H9 (cell line): ENCODE data around the gene PSMD8. TPM values are rescaled to one million over a fixed set of nuclear protein-coding genes. Genes with fewer than 3 reads are reported as not detected.

Experiments
- DNase-seq: peaks from one replicate; pipeline ENCODE4 v3.0.0-alpha.2; 2017
- H2AFZ ChIP-seq: one replicate; pipeline ENCODE4 v1.6.1; 2013; ENCODE audit warnings: mild to moderate bottlenecking, low read length, control low read depth, moderate library complexity
- H2AK5ac ChIP-seq: 2 replicates; pipeline ENCODE4 v1.6.1; 2013; ENCODE audit warnings: low read length, control low read depth, mixed read lengths; ENCODE audit not compliant: insufficient read length
- H2BK120ac ChIP-seq: one replicate; pipeline ENCODE4 v1.6.1; 2013; ENCODE audit warnings: low read depth, mild to moderate bottlenecking, low read length, control low read depth, inconsistent platforms; ENCODE audit not compliant: poor library complexity, severe bottlenecking
- H2BK12ac ChIP-seq: 2 replicates; pipeline ENCODE4 v1.6.1; 2013; ENCODE audit warnings: low read length, control low read depth, mixed read lengths, low read depth; ENCODE audit not compliant: insufficient read length
- H2BK15ac ChIP-seq: 2 replicates; pipeline ENCODE4 v1.6.1; 2013; ENCODE audit warnings: low read depth, low read length, control low read depth
- H2BK20ac ChIP-seq: one replicate; pipeline ENCODE4 v1.6.1; 2013; ENCODE audit warnings: low read depth, mild to moderate bottlenecking, low read length, control low read depth, inconsistent platforms; ENCODE audit not compliant: poor library complexity, severe bottlenecking
- H2BK5ac ChIP-seq: 2 replicates; pipeline ENCODE4 v1.6.1; 2013; ENCODE audit warnings: low read length, control low read depth, mixed read lengths; ENCODE audit not compliant: insufficient read length
- H3K14ac ChIP-seq: 2 replicates; pipeline ENCODE4 v1.6.1; 2013; ENCODE audit warnings: low read length, control low read depth; ENCODE audit not compliant: insufficient read depth
- H3K18ac ChIP-seq: 2 replicates; pipeline ENCODE4 v1.6.1; 2013; ENCODE audit warnings: low read depth, mild to moderate bottlenecking, mixed read lengths, low read length, control low read depth; ENCODE audit not compliant: insufficient read length
- H3K23ac ChIP-seq: 2 replicates; pipeline ENCODE4 v1.6.1; 2013; ENCODE audit warnings: low read length, control low read depth, mixed read lengths, low read depth; ENCODE audit not compliant: insufficient read length
- H3K23me2 ChIP-seq: 2 replicates; pipeline ENCODE4 v1.6.1; 2013; ENCODE audit warnings: low read depth, mild to moderate bottlenecking, mixed read lengths, low read length, control low read depth; ENCODE audit not compliant: insufficient read length, poor library complexity, severe bottlenecking
- H3K27ac ChIP-seq: 2 replicates; pipeline ENCODE4 v1.5.1; 2013; ENCODE audit warnings: low read length, control low read depth, mixed read lengths, low read depth; ENCODE audit not compliant: insufficient read length
- H3K27me3 ChIP-seq: 2 replicates; pipeline ENCODE4 v1.6.1; 2013; ENCODE audit warnings: low read length, control low read depth, inconsistent platforms; ENCODE audit not compliant: insufficient read depth
- H3K4ac ChIP-seq: 2 replicates; pipeline ENCODE4 v1.6.1; 2013; ENCODE audit warnings: low read depth, mild to moderate bottlenecking, control low read depth, inconsistent platforms, low read length, moderate library complexity
- H3K4me1 ChIP-seq: 2 replicates; pipeline ENCODE4 v1.6.1; 2013; ENCODE audit warnings: low read length, control low read depth, inconsistent platforms; ENCODE audit not compliant: insufficient read depth
- H3K4me2 ChIP-seq: 2 replicates; pipeline ENCODE4 v1.6.1; 2013; ENCODE audit warnings: low read length, control low read depth, mixed read lengths; ENCODE audit not compliant: insufficient read length, insufficient read depth
- H3K56ac ChIP-seq: 2 replicates; pipeline ENCODE4 v1.6.1; 2013; ENCODE audit warnings: low read depth, mild to moderate bottlenecking, mixed read lengths, low read length, control low read depth; ENCODE audit not compliant: insufficient read length
- H3K79me1 ChIP-seq: 2 replicates; pipeline ENCODE4 v1.6.1; 2013; ENCODE audit warnings: low read depth, mild to moderate bottlenecking, moderate library complexity, low read length, control low read depth, inconsistent platforms; ENCODE audit not compliant: insufficient read depth, poor library complexity, severe bottlenecking
- H3K79me2 ChIP-seq: 2 replicates; pipeline ENCODE4 v1.6.1; 2013; ENCODE audit warnings: low read length, control low read depth, inconsistent platforms; ENCODE audit not compliant: insufficient read depth
- H3K9ac ChIP-seq: 2 replicates; pipeline ENCODE4 v1.6.1; 2013; ENCODE audit warnings: low read length, control low read depth, mixed read lengths; ENCODE audit not compliant: insufficient read length; ENCODE audit errors: extremely low read depth
- H3K9me3 ChIP-seq: one replicate; pipeline ENCODE4 v1.6.1; 2013; ENCODE audit warnings: low read depth, low read length, inconsistent platforms; ENCODE audit not compliant: control insufficient read depth
- H3T11ph ChIP-seq: one replicate; pipeline ENCODE4 v1.6.1; 2013; ENCODE audit warnings: mild to moderate bottlenecking, low read length, control low read depth, inconsistent platforms
- H4K20me1 ChIP-seq: one replicate; pipeline ENCODE4 v1.6.1; 2013; ENCODE audit not compliant: control insufficient read depth, insufficient read length, insufficient read depth
- H4K5ac ChIP-seq: 2 replicates; pipeline ENCODE4 v1.6.1; 2013; ENCODE audit warnings: low read depth, mild to moderate bottlenecking, mixed read lengths, low read length, control low read depth; ENCODE audit not compliant: insufficient read length
- H4K8ac ChIP-seq: replicated peaks from 2 replicates; pipeline ENCODE4 v1.6.1; 2013; ENCODE audit warnings: low read length, control low read depth, mixed read lengths, low read depth; ENCODE audit not compliant: insufficient read length
- H4K91ac ChIP-seq: 2 replicates; pipeline ENCODE4 v1.6.1; 2013; ENCODE audit warnings: low read depth, mild to moderate bottlenecking, moderate library complexity, mixed read lengths, low read length, control low read depth; ENCODE audit not compliant: insufficient read length
- H3K27ac Mint-ChIP-seq, 3 experiments: 2 replicates in 2 of 3; 3 replicates in 1 of 3; pipeline ENCODE4 v1.8.0; 2020 to 2021; ENCODE audit warnings: mixed read lengths in 3 of 3, mild to moderate bottlenecking in 1 of 3, moderate library complexity in 1 of 3
- H3K27me3 Mint-ChIP-seq: 2 replicates; pipeline ENCODE4 v1.8.0; 2021; ENCODE audit warnings: low read depth, mild to moderate bottlenecking, moderate library complexity, mixed read lengths
- H3K36me3 Mint-ChIP-seq, 3 experiments: 2 replicates in 2 of 3; 3 replicates in 1 of 3; pipeline ENCODE4 v1.8.0; 2020 to 2021; ENCODE audit warnings: low read depth in 3 of 3, mixed read lengths in 3 of 3; ENCODE audit not compliant: insufficient read depth in 1 of 3
- H3K4me1 Mint-ChIP-seq, 2 experiments: 2 replicates each; pipeline ENCODE4 v1.8.0; 2020; ENCODE audit warnings: mixed read lengths in 2 of 2
- H3K4me3 Mint-ChIP-seq, 2 experiments: 2 replicates in 1 of 2; 3 replicates in 1 of 2; pipeline ENCODE4 v1.8.0; 2020 to 2021; ENCODE audit warnings: mild to moderate bottlenecking in 2 of 2, mixed read lengths in 2 of 2, moderate library complexity in 1 of 2
- H3K9me3 Mint-ChIP-seq, 2 experiments: 2 replicates in 1 of 2; 3 replicates in 1 of 2; pipeline ENCODE4 v1.8.0; 2020; ENCODE audit warnings: mild to moderate bottlenecking in 2 of 2, mixed read lengths in 2 of 2, moderate library complexity in 1 of 2
- CTCF ChIP-seq: fragments of 200-600 bp; sonication (generic); conservative IDR thresholded peaks from 3 replicates; pipeline ENCODE4 v1.8.0; 2021; ENCODE audit warnings: antibody characterized with exemption, mild to moderate bottlenecking
- WGBS: extraction: QIAGEN DNeasy Blood & Tissue Kit; methylation state at CpG from one replicate; pipeline ENCODE4 v1.1.7; 2013; ENCODE audit warnings: missing lambda C conversion rate, low lambda C conversion rate, mixed read lengths; ENCODE audit not compliant: insufficient read length; ENCODE audit errors: extremely low coverage; 5-methylcytosine and 5-hydroxymethylcytosine counted together
- total RNA-seq: library from RNA; stranded (reverse); gene quantifications from 2 replicates; pipeline ENCODE4 v1.2.1, GENCODE V29; 2021

PSMD8 gene
- total RNA-seq, 1 experiment from 2014 or later, result 189 TPM

GRCh38 chr19:38404858-38405257 is 30.5 kb downstream of the PSMD8 start:
- WGBS, result no CpG with 5 or more reads among the region's 6 CpGs
- Histone ChIP-seq H3K4me1 (no peaks in the 10 kb centered on the region), H3K23me2 (peaks cover 5% of the 10 kb centered on the region), H3K27me3 (peaks cover 3% of the 10 kb centered on the region; the same call in 1 of the 2 replicates), H3K18ac (no peak overlapping the region), H3K4me2 (no peak overlapping the region), H2BK15ac (no peak overlapping the region), H2BK120ac (no peak overlapping the region), H2BK20ac (no peak overlapping the region), H3K14ac (no peak overlapping the region), H3K4ac (no peak overlapping the region), H3K23ac (no peak overlapping the region), H3T11ph (no peak overlapping the region), H3K79me2 (no peaks in the 10 kb centered on the region), H3K9me3 (no peaks in the 10 kb centered on the region), H3K79me1 (no peaks in the 10 kb centered on the region), H3K56ac (no peak overlapping the region), H2BK12ac (no peak overlapping the region), H4K8ac (no peak overlapping the region), H4K5ac (no peak overlapping the region), H3K27ac (no peak overlapping the region), H4K91ac (no peak overlapping the region), H2BK5ac (no peak overlapping the region), H2AFZ (no peak overlapping the region), H4K20me1 (no peaks in the 10 kb centered on the region), H2AK5ac (no peak overlapping the region), H3K9ac (no peak overlapping the region)
- Mint-ChIP-seq H3K4me3 (peak overlapping the region in 1 of 2 experiments; percentile 38; a peak in 1 of 5 replicates), H3K4me1 (0 out of 4 replicates have a peak, but pooled peaks cover 0 to 2% of the 10 kb centered on the region in 2 experiments), H3K36me3 (peaks cover 3 to 19% (median 17%) of the 10 kb centered on the region in 3 experiments; a peak in 6 of 7 replicates), H3K9me3 (no peaks in the 10 kb centered on the region), H3K27me3 (peaks cover 29% of the 10 kb centered on the region), H3K27ac (no peak overlapping the region)
- TF ChIP-seq CTCF, result no peak
- DNase-seq, result no peak
